H54 (cell line): Measurements from ENCODE around the gene OTULIN.

Source experiments
- DNase-seq: peaks from one replicate; pipeline ENCODE4 v3.0.0; 2011; ENCODE audit warnings: low spot score, mixed read lengths; ENCODE audit not compliant: insufficient read length
- FAIRE-seq: peaks from 3 replicates; lab custom pipeline; 2011; peaks lifted over from hg19 to GRCh38; lab: Jason Lieb, UNC
- POLR2A ChIP-seq: IDR thresholded peaks from 2 replicates; pipeline ENCODE4 v1.6.1; 2011; ENCODE audit warnings: low read depth, mild to moderate bottlenecking, low read length

The OTULIN gene

DNA sequence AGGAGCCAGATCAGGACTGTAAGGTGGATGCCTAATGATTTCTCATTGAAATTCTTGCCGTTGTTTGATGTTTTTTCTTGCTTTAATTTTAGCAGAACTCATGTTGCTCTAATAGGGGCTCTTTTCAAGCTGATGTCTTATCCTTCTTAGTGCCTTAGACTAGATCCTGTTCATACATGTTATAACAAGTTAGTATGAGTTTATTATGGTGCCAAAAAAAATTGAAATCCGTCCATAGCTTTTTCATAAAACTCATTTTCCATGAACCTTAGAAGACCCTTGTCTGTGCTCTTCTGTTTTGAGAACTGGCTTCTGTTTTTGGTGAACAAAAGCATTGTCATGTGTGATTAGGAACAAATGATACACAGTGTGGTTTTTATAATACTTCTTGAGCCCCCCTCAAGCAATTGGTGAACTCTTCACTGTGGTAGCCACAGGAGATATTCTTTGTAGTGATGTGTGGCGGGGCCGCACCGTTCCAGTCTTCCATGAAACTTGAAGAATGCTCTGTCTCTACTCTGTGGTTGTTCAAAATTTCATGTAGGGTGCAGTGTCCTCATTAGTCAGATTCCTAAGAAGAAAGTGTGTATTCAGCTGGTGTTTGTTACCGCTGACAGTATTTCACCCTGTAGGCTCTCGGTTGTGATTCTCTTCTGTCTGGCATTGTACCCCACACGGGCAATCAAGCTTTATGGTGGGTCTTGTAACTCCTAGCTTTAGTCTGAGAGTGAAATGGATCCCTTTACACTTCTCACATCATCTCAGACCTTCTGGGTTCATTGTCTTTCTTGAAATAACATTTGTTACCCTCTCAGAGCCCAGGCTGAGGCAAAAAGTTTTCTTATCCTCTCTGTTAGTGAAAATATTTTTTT lies 10.7 kb downstream of the OTULIN start:
- DNase-seq, result no peak
- FAIRE-seq, result no peak
- no peak for TF ChIP-seq POLR2A

DNA sequence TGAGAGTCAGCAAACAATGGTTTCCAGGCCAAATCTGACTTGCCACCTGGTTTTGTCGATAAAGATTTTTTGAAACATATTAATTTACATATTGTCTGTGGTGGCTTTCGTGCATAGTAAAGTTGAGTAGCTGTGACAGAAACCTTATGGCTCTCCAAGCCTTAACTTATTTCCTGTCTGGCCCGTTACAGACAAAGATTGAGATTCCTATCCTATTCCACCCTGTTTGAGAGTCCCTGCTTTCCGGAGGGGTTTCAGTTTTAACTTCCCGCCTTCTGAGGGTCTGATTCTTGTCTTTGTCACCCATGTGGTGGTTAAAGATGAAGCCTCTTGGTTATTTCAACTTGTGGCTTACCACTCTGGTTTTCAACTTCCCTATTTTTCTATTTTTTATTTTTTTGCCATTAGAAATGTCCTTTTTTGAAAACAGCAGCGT lies 11.4 kb downstream of the OTULIN start:
- no peak for FAIRE-seq
- TF ChIP-seq POLR2A, result no peak
- no peak for DNase-seq

DNA sequence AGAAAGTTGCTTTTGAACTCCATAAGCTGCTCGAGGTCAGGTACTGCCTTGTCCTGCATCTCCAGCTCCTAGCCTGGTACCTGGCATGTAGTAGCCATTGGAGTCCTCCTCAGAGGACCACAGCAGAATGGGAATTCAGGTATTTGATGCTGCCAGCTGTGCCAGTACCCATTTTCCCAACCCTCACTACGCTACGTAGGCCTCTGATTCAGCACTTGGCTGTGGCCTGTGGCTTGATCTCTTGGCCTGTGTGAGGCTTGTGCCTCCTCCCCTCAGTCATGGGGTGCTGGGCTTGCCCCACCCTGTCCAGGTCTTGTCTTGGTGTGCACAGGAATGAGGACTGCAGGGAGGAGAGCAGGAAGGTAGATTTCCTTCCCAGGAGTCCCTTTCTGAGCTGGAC lies 11.8 kb downstream of the OTULIN start:
- FAIRE-seq (peak; percentile 97), DNase-seq (peak; percentile 88)
- no peak for TF ChIP-seq POLR2A

DNA sequence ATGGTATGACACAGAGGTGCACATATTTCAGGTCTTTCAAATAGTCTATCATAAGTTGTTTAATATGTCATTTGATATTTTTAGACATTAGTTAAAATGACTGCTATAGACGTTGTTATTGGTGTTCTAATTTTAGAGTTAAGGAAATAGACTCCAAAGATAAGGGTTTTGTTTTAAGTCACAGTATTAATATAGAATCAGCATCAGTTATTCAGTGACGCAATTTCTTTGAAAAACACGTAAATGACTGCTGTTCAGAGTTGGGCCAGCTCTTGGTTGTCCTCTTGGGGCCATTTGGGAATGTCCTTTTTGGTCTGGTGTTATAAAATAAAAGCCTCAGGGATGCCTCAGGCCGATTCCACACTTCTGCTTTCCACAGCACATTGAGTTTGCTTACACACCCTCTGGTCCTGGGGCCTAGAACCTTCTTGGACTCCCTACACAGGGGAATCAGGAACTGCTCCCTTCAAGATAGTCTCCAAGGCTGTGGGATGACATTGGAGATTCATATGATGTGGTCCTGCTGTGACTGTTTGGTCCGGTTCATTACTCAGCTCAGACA lies 14.3 kb downstream of the OTULIN start:
- TF ChIP-seq POLR2A, result no peak
- FAIRE-seq, result no peak

DNA sequence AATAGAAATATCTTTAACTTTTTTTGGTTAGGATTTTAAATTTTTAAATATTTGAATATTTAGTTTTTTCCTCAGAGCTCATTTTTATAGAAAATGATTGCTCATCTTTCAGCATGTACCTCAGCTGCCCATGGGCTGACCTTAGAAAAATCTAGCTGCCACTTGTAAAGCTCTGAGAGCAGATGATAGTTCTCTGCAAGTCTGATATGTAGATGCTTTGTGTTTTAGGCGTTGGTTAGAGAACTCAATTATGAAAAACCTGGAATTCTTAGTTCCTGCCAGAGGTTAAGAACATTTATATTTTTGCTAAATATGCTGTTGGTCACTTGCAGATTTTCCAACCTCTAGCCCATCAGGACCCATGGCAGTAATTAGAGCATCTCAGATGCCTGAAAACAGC lies 15.1 kb downstream of the OTULIN start:
- no peak for DNase-seq
- TF ChIP-seq POLR2A, result no peak
- FAIRE-seq, result no peak

More for the DNA sequence above, 14.3 kb downstream of the OTULIN start:
- DNase-seq, result no peak

DNA sequence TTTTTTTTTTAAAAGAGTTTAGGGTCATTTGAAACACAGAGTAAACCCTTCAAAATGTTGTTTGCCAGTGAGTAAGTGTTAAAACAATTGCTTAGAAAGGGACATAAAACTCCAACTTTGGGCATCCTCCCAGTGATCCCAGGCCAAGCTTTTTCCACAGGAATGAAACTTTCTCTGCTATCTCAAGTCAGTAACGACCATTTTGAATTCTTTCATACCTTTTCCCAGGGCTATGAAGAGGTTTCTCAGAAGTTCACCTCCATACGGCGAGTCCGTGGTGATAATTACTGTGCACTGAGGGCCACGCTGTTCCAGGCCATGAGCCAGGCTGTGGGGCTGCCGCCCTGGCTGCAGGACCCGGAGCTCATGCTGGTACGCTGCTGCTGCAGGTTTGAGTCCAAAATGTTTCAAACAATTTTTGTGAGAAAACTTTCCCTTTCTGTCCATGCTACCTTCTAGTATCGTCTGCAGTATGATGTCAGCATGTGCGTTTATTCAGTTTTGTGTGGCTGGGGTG lies 16.8 kb downstream of the OTULIN start:
- DNase-seq (no peak), FAIRE-seq (no peak)
- TF ChIP-seq POLR2A, result no peak

DNA sequence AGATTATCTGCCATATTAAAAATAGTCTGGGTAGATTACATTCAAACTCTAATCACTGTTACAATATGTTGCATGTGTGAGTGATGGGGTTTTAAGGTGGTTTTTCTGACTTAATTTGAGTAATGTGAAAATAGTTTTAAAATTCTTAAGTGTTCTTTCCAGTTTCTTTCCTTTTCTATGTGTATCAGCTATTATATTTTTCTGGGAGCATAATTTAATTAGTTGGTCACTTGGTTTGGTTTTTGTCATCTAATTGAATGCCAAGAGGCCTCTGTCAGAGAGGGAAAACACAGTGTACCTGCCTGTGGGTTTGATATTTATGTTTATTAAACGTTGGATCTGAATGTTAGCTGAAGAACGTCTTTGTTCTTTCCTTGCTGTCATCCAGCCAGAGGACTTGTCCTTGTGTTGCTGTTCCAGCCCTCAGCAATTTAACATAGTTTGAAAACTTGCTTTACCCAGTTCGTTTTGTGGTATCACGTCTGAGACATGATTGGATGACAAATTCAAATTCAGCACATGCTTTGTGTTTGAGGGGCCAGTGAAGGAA lies 19.5 kb downstream of the OTULIN start:
- DNase-seq, result no peak
- FAIRE-seq, result no peak
- TF ChIP-seq POLR2A, result no peak

DNA sequence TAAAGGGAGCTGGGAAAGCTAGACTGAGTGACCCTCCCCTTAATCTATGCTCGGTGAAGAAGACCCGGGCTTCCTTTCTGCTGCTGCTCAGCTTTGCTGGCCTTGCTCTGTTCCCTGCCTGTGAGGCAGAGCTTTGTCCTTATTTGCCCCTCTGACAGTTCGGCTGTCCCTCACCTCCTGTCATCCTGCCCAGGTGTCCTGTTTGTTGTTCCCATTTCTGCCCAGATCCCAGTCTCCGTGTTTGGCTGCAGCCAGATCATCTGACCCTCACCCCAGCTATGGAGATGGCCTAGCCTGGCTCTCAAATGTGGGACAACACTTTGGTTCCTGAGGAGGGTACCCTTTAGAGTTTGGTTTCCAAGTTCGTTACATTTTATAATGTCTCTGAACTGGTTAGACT lies 20.2 kb downstream of the OTULIN start:
- FAIRE-seq (no peak), DNase-seq (no peak)
- no peak for TF ChIP-seq POLR2A

DNA sequence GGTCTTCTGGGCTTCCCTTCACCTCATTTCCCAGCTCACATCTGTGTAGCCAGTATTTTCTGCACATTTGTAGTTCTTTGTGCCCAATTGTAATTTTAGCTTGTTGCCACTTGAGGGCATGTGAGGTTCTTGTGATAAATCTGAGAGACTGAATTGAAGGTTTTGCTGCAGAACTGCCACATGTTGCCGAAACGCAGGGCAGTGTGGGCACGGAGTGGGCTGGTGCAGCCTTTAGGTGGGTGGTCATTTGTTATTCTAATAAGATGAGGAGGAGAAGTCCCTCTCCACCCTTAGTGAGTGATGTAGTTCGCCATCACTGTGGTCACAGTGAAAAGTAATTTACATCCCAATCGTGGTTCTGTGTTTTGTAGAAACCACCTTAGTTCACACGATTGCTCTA lies 21.2 kb downstream of the OTULIN start:
- peak; percentile 64 for FAIRE-seq
- DNase-seq, result peak; percentile 33
- no peak for TF ChIP-seq POLR2A

DNA sequence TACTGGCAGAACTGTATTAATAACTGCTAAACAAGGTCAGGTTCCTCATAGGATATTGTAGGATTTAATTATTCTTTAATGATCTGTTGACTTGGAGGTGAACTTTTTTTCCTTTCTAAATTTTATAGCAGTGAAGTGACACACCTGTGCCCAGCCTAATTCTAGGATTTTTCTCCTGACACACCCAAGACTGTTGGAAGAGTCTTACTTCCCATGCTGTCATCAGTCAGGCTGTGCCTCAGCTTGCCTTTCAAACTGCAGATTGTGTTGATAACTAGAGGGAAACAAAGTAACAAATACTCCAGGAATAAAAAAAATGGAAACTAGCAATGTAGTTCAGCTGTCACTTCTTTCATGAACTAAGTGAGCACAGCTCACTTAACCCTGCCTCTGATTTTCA lies 22.0 kb downstream of the OTULIN start:
- no peak for FAIRE-seq
- TF ChIP-seq POLR2A, result no peak
- DNase-seq, result no peak

DNA sequence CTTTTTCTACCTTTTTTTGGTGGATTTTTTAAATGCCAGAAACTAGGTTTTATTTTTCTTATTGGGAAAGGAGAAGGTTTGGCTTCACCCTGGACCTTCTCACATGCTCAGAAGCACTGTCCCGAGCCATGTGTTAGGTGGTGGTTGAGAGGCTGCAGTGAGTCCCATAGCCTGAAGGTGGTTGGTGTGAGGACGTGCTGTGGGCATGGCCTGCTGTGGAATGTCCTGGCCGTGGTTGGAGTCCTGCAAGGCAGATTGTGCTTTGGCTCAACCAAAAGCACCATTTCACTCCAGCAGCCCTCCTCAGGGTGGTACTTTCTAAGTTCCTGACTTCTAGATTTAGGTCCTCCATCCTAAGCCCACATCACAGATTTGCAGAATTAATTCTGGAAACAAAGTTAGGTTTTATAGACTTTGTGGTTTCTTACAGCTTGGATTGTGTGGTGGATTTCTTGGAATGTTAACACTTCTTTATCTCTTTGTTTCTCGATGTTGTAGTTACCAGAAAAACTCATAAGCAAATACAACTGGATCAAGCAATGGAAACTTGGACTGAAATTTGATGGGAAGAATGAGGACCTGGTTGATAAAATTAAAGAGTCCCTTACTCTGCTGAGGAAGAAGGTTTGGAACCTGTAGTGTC lies 22.6 kb downstream of the OTULIN start:
- no peak for FAIRE-seq
- no peak for TF ChIP-seq POLR2A

DNA sequence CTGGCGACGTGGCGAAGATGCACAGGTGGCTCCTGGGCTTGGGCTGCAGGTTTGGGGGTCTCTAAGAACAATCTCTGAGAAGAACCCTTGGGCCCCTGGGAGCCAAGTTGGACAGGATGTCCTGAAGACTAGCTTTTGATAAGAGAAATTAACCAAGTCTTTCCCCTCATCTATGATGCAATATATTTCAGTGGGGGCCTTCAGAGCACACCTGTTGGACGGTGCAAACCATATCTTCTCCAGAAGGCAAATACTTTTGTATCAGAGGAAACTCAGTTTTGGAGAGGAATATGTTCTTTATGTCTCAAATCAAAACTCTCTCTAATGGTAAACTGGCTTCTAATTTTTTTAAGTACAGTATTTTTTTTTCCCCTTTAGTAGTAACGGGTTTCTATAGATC lies 28.6 kb downstream of the OTULIN start:
- DNase-seq (no peak), FAIRE-seq (no peak)
- no peak for TF ChIP-seq POLR2A

More for the DNA sequence above, 22.6 kb downstream of the OTULIN start:
- DNase-seq, result no peak

DNA sequence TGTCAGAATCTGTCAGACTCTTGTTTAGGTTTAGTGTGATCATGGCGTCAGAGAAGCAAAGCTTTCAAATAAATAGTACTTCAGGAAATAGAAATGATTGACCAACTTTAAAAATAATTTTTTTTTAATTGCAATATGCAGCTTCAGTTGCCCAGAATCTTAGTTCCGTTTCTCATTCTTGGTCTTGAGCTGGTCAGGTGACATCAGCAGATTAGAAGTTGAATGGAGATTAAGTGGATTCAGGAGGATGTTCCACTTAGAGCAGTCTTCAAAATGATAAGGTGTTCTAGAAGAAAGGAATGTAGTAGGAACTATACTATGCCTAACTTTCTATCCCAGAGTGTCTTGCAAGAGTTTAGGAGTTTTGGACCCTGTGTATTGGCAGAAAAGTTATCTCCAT lies 30.6 kb downstream of the OTULIN start:
- DNase-seq, result no peak
- TF ChIP-seq POLR2A, result no peak
- no peak for FAIRE-seq

DNA sequence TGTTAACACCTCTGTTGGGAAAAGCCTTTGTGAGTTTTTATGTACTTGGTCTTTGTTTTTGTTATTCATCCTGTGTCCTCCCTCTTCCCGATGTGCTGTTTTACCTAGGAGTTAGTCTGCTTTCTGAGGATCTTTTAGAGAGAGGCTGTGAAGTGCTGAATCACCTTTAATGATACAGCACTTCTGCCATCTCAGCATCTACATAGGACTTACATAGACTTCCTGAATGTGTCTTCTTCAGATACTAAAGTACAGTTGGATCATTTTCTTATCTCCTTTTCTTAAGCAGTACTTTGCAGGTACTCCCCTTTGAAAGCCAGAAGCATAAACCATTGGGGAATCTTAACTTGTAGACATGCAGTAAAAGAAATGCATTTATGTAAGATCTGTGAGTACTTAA lies 31.5 kb downstream of the OTULIN start:
- no peak for FAIRE-seq
- no peak for TF ChIP-seq POLR2A
- no peak for DNase-seq
